ENCODE measurements around the gene ALDH1A3. TPM values are rescaled to one million over a fixed set of nuclear protein-coding genes. Genes with fewer than 3 reads are reported as not detected.

The ALDH1A3 gene
- 37.1 and 42.6 TPM in 2 replicates for total RNA-seq

DNA sequence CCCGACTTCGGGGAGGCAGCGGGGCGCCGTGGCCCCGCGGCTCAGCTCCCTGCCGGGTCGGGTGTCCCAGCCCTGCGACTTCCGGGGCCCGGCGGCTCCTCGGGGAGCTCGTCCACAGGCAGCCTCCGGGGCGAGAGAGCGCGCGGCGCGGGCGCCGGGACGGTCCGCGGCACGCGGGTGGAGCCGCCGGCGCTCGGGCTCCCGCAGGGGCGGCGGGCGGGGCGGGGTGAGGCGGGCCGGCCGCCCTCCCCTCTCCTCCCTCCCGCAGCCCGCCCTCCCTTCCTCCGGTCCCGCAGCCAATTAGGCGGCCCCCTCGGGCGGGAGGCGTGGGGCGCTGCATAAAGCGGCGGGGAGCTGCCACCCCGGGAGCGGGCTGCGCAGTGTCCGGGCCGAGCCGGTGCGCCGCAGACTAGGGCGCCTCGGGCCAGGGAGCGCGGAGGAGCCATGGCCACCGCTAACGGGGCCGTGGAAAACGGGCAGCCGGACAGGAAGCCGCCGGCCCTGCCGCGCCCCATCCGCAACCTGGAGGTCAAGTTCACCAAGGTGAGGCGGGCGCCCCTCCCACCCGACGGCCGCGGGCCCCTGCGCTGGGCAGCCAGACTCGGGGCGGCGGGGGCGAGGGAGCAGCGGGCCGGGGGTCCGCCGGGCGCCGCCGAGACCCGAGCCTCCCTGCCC, at the start of gene ALDH1A3:
TSS of gene ALDH1A3 (plus strand) at position 368 of the 675 bp plus-strand sequence. CDS start at position 445, 77 bp downstream.

DNA sequence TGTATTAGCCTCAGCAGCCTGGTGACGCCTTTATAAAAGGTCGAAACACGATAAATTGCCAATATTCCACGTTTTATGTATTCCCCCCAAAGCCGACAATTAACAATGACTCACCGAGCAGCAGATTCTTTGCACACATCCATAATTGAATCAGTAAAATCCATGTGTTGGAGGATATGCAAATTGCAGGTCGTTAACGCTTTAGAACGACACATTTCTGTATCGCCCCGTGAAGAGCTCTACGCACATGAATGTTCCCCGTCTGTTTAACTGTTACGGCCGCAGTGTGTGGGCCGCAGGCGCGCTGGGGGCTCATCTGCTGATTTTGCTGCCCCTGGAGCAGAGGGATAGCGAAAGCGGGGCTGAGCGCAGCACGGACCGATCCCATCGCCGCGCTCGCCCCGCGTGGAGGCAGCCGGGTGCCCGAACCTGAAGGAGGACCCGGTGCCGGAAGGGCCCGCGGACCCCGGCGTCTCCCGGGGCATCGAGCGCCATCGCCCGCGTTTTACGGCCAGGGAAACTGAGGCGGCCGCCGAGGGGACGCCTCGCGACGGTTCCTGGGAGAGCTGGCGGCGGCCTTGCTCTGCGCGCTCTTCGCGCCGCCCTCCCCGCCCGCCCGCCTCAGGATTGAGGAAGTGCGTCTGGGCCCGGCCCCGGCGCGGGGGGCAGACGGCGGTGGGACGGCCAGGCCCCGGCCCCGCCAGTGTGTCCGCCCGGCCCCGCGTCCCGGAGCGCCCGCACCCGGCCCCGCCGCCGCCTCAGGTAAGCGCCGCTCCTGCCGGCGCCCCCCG, 39.3 kb downstream of the ALDH1A3 start, which contains the start of gene LRRK1:
TSS of gene LRRK1 (plus strand) at position 668 of the 791 bp plus-strand sequence. CDS start 5,276 bp downstream, outside the sequence.

Other genes with a start within 250 kb of the ALDH1A3 start
- gene LRRK1, start 39.5 kb downstream of the ALDH1A3 start, total RNA-seq = 8.7 and 17.6 TPM in 2 replicates

Data from bladder microvascular endothelial cell (primary cell).